NCI-H2227 (cell line): ENCODE measurements around the gene B3GALNT1.
"Not testable (repeated sequence)": the region's sequence is repeated elsewhere in the genome, so short reads cannot be mapped to it uniquely, and the experiment has no call there.

ENCODE experiments used
- DNase-seq: peaks from one replicate; lab custom pipeline; 2025; ENCODE audit not compliant: unreplicated experiment; lab: John Stamatoyannopoulos, UW

The B3GALNT1 gene

GRCh38 chr3:161082063-161082462 is 23.1 kb downstream of the B3GALNT1 start:
- no peak for DNase-seq

- DNase-seq = no peak
Measured at GRCh38 chr3:161081633-161082032, 23.5 kb downstream of the B3GALNT1 start.

- DNase-seq = no peak
Measured at GRCh38 chr3:161073181-161073580, 32.0 kb downstream of the B3GALNT1 start.

- DNase-seq = no peak
Measured at GRCh38 chr3:161072751-161073150, 32.4 kb downstream of the B3GALNT1 start.

GRCh38 chr3:161072211-161072621 is 32.9 kb downstream of the B3GALNT1 start:
- no peak for DNase-seq

GRCh38 chr3:161070980-161071663 is 34.0 kb downstream of the B3GALNT1 start:
- no peak for DNase-seq

GRCh38 chr3:161070252-161070930 is 34.8 kb downstream of the B3GALNT1 start:
- DNase-seq = no peak

GRCh38 chr3:161069511-161070251 is 35.5 kb downstream of the B3GALNT1 start:
- DNase-seq = no peak

GRCh38 chr3:161067335-161067734 is 37.8 kb downstream of the B3GALNT1 start:
- DNase-seq = no peak

GRCh38 chr3:161066930-161067329 is 38.2 kb downstream of the B3GALNT1 start:
- DNase-seq = no peak

GRCh38 chr3:161064413-161064812 is 40.7 kb downstream of the B3GALNT1 start:
- DNase-seq = no peak

GRCh38 chr3:161054860-161055604 is 50.1 kb downstream of the B3GALNT1 start:
- no peak for DNase-seq

GRCh38 chr3:161051856-161052255 is 53.3 kb downstream of the B3GALNT1 start:
- no peak for DNase-seq

- DNase-seq = no peak
Measured at GRCh38 chr3:161050935-161051334, 54.2 kb downstream of the B3GALNT1 start.

GRCh38 chr3:161049683-161050248 is 55.4 kb downstream of the B3GALNT1 start:
- no peak for DNase-seq

GRCh38 chr3:161043336-161044035 is 61.7 kb downstream of the B3GALNT1 start:
- DNase-seq = no peak

- peak; percentile 2 for DNase-seq
Measured at GRCh38 chr3:161042023-161042501, 63.1 kb downstream of the B3GALNT1 start.

GRCh38 chr3:161038725-161039124 is 66.4 kb downstream of the B3GALNT1 start:
- DNase-seq = no peak

- no peak for DNase-seq
Measured at GRCh38 chr3:161035711-161036110, 69.4 kb downstream of the B3GALNT1 start.

GRCh38 chr3:161034913-161035550 is 70.1 kb downstream of the B3GALNT1 start:
- DNase-seq = not testable (repeated sequence)
